Gastroesophageal sphincter (tissue), 4 donors: ENCODE measurements around the gene FAM43B. TPM values are rescaled to one million over a fixed set of nuclear protein-coding genes. Genes with fewer than 3 reads are reported as not detected.
A peak's percentile ranks its signal among the peaks of the same experiment; 100 is the strongest.

Experiments
- ATAC-seq: fragments of 150-250 bp; one replicate; pipeline ENCODE4 v1.9.1; 2016; ENCODE audit warnings: mild to moderate bottlenecking, moderate library complexity
- H3K27ac ChIP-seq, 4 donors: fragments of 200-600 bp; sonication (generic) in 3 of 4; 1 replicate in 3 of 4; 2 replicates in 1 of 4; pipeline ENCODE4 v1.5.1; 2016 to 2019
- H3K27me3 ChIP-seq: fragments of 200-600 bp; sonication (generic); one replicate; pipeline ENCODE4 v1.5.1; 2019
- H3K36me3 ChIP-seq, 2 donors: fragments of 200-600 bp; sonication (generic); one replicate each; pipeline ENCODE4 v1.5.1; 2019; ENCODE audit warnings: control low read depth in 1 of 2
- H3K4me1 ChIP-seq, 3 donors: fragments of 200-600 bp; sonication (generic); 1 replicate in 2 of 3; 2 replicates in 1 of 3; pipeline ENCODE4 v1.5.1; 2016 to 2019; ENCODE audit warnings: control low read depth in 2 of 3
- H3K4me3 ChIP-seq, 2 donors: fragments of 200-600 bp; sonication (generic); one replicate each; pipeline ENCODE4 v1.5.1; 2019; ENCODE audit warnings: mild to moderate bottlenecking in 1 of 2, moderate library complexity in 1 of 2
- H3K9me3 ChIP-seq, 3 donors: fragments of 200-600 bp; sonication (generic); one replicate each; pipeline ENCODE4 v1.5.1; 2017 to 2019; ENCODE audit warnings: control low read depth in 2 of 3
- CTCF ChIP-seq, 4 experiments: fragments of 200-600 bp in 2 of 4; fragments of 450-650 bp in 2 of 4; sonication (generic) in 1 of 4; IDR thresholded peaks; one replicate each; pipeline ENCODE4 v1.5.1; 2017 to 2019; ENCODE audit warnings: antibody characterized with exemption in 4 of 4, mild to moderate bottlenecking in 2 of 4, moderate library complexity in 2 of 4
- EP300 ChIP-seq: sonication (generic); formaldehyde crosslinking; IDR thresholded peaks from one replicate; pipeline ENCODE4 v1.6.1; 2017; ENCODE audit warnings: antibody characterized with exemption, mild to moderate bottlenecking
- POLR2A ChIP-seq, 2 donors: fragments of 450-650 bp; IDR thresholded peaks; one replicate each; pipeline ENCODE4 v1.6.1; 2017; ENCODE audit warnings: antibody characterized with exemption in 2 of 2, mild to moderate bottlenecking in 2 of 2, moderate library complexity in 1 of 2
- POLR2AphosphoS5 ChIP-seq: sonication (generic); formaldehyde crosslinking; IDR thresholded peaks from one replicate; pipeline ENCODE4 v1.6.1; 2017; ENCODE audit warnings: antibody characterized with exemption
- WGBS, 2 donors: methylation state at CpG; one replicate each; pipeline ENCODE4 v1.1.5; 2018; ENCODE audit warnings: low coverage in 1 of 2; 5-methylcytosine and 5-hydroxymethylcytosine counted together
- total RNA-seq, 4 donors: library from RNA; depleted of rRNA; stranded (reverse); fragments of >200 nt; gene quantifications; one replicate each; pipeline ENCODE4 v1.1.0, GENCODE V29; 2016

The FAM43B gene
- total RNA-seq, 4 donors from 2014 or later: 0.62 to 1.3 (median 1.1) TPM

- H3K27me3 ChIP-seq: peaks cover 46% of the 10 kb centered on the region
- H3K27ac ChIP-seq: no peak overlapping the region
- H3K4me1 ChIP-seq: peaks cover 0 to 10% (median 0%) of the 10 kb centered on the region in 3 donors
- no peaks in the 10 kb centered on the region for H3K36me3 ChIP-seq
- no peak for TF ChIP-seq POLR2AphosphoS5
- TF ChIP-seq POLR2A (IDR thresholded peaks at IDR 0.05): no peak
- no peak for TF ChIP-seq EP300
- TF ChIP-seq CTCF (IDR thresholded peaks at IDR 0.05): no peak
- 59 to 80% methylated on average over 2 of the region's 2 CpGs for WGBS, 2 donors
- H3K4me3 ChIP-seq: no peak overlapping the region
- no peak for ATAC-seq
- H3K9me3 ChIP-seq: peaks cover 0 to 3% (median 0%) of the 10 kb centered on the region in 3 donors
These were observed 32.5 kb downstream of the FAM43B start for GRCh38 chr1:20584890-20585289.

GRCh38 chr1:20586953-20587660 is 34.7 kb downstream of the FAM43B start:
- H3K4me3 ChIP-seq: no peak overlapping the region
- peaks cover 68% of the 10 kb centered on the region for H3K27me3 ChIP-seq
- peak overlapping the region in 3 of 4 donors; percentile 7 to 40 (median 24) for H3K27ac ChIP-seq
- H3K36me3 ChIP-seq: no peaks in the 10 kb centered on the region
- 63 to 66% methylated on average over 4 to 8 of the region's 10 CpGs for WGBS, 2 donors
- peaks cover 0 to 10% (median 0%) of the 10 kb centered on the region in 3 donors for H3K4me1 ChIP-seq
- peaks cover 0 to 3% (median 0%) of the 10 kb centered on the region in 3 donors for H3K9me3 ChIP-seq
- peak; percentile 50 for ATAC-seq
- TF ChIP-seq POLR2AphosphoS5: no peak

GRCh38 chr1:20587661-20588053 is 35.3 kb downstream of the FAM43B start:
- ATAC-seq: peak; percentile 73
- 43% methylated on average over 1 of the region's 2 CpGs; no CpG with 5 or more reads in 1 of the 2 donors for WGBS, 2 donors
- no peak overlapping the region for H3K4me3 ChIP-seq
- H3K4me1 ChIP-seq: peaks cover 0 to 10% (median 0%) of the 10 kb centered on the region in 3 donors
- TF ChIP-seq CTCF (IDR thresholded peaks at IDR 0.05) (no peak), POLR2A (IDR thresholded peaks at IDR 0.05) (no peak), POLR2AphosphoS5 (no peak), EP300 (no peak)
- no peaks in the 10 kb centered on the region for H3K36me3 ChIP-seq
- peaks cover 0 to 3% (median 0%) of the 10 kb centered on the region in 3 donors for H3K9me3 ChIP-seq
- peaks cover 74% of the 10 kb centered on the region for H3K27me3 ChIP-seq
- peak overlapping the region in 3 of 4 donors; percentile 7 to 40 (median 24) for H3K27ac ChIP-seq

GRCh38 chr1:20588634-20589225 is 36.4 kb downstream of the FAM43B start, which contains the start of gene CDA:
Gene CDA (plus strand): TSS chr1:20589097. CDS start chr1:20589130, 33 bp downstream.
- ATAC-seq: peak; percentile 11
- Histone ChIP-seq H3K27me3 (peaks cover 84% of the 10 kb centered on the region), H3K36me3 (no peaks in the 10 kb centered on the region), H3K27ac (peak within 1 kb of the TSS in 3 of 4 donors; percentile 68 to 75 (median 73)), H3K4me3 (peak within 1 kb of the TSS in 1 of 2 donors; percentile 33), H3K9me3 (peaks cover 0 to 3% (median 0%) of the 10 kb centered on the region in 3 donors), H3K4me1 (peaks cover 0 to 10% (median 0%) of the 10 kb centered on the region in 3 donors)
- no peak for TF ChIP-seq POLR2AphosphoS5
- TF ChIP-seq EP300: no peak
- TF ChIP-seq POLR2A (IDR thresholded peaks at IDR 0.05): no peak
- no peak for TF ChIP-seq CTCF (IDR thresholded peaks at IDR 0.05)
- 86% methylated on average over 2 of the region's 11 CpGs; no CpG with 5 or more reads in 1 of the 2 donors for WGBS, 2 donors
